HG03521 (cell line): ENCODE results near the gene ADCY5.

Source experiments
- ATAC-seq: cut with Tn5 transposase; IDR thresholded peaks from one replicate; pipeline ENCODE4 v1.9.1; 2021; ENCODE audit warnings: mild to moderate bottlenecking, moderate library complexity; ENCODE audit not compliant: unreplicated experiment

ADCY5 gene

DNA sequence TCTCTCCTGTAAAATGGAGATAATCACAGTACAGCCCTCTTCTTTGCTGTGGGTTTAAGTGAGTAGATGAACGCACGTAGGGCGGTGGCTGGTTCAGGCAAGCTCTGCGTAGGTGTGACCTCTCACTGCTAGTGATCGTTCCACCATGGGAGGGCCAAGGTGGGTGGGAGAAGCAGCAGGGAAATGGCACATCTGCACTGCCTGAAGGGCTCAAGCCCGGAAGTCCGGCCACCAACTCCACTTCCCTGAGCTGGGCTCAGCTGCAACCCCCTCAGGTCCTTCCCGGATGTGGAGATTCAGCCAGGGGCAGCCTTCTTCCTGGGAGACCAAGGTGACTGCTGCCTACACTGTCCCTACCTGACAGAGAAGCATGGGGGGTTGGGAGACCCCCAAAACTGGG, 102.9 kb downstream of the ADCY5 start:
- no peak for ATAC-seq

DNA sequence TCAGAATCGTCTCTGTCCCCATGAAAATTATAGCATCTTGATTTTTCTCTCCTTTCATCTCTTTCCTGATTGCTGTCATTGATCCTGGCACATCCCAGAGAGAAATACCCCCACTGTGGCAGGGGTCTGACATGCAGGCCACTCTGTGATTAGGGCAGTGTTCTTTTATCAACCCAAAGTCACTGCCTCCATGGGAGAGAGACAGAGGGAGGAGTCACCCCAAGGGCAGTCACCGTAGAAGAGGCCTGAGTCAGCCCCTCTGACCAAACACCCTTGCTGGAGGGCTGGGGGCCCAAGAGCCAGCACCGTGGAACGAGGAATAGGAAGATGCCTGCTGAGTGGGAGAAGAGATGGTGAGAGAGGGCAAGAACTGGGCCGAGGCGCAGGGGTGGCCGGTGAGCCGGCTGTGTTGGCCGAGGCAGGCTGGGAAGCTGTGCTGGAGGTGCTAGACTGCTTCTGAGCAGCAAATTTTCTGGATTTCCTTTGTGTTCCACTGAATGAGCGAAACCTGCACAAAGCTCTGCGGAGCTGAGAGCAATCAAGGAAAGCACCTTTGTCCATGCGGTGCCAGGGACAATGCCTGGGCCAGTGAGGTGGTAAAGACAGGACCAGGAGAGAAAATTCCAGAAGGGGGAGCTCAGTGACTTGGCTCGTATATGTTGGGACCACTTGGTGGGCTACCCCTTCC, 103.8 kb downstream of the ADCY5 start:
- ATAC-seq: no peak

DNA sequence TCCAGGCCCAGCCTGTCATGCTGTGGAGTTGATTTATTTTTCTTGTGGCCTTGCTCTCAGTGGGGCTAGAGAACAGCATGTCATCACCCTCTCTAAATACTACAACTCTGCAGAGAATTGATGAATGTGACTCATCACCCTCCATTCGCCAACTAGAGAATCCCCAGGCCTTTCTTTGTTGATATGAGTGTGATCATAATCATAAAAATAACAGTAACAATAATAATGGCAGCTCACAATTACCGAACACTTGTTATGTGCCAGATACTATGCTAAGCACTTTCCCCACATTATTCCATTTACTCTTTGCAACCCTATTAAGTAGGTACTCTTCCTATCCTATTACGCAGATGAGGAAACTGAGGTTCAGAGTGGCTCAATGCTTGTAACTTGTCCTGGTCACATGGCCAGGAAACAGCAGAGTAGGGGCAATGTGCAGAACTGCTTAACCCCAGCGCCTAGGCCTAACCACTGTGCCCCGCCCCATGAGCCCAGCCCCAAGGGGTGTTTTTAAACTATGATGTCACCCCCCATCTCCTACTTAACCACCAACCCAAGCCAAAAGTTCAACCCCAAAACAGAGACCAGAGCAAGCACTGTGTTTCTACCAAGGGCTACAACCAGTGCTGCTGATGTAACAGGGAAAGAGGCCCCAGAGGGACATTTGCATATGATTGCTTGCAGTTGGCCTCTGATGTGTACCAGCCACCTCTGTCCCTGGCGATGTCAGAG, 104.5 kb downstream of the ADCY5 start:
- ATAC-seq: no peak

DNA sequence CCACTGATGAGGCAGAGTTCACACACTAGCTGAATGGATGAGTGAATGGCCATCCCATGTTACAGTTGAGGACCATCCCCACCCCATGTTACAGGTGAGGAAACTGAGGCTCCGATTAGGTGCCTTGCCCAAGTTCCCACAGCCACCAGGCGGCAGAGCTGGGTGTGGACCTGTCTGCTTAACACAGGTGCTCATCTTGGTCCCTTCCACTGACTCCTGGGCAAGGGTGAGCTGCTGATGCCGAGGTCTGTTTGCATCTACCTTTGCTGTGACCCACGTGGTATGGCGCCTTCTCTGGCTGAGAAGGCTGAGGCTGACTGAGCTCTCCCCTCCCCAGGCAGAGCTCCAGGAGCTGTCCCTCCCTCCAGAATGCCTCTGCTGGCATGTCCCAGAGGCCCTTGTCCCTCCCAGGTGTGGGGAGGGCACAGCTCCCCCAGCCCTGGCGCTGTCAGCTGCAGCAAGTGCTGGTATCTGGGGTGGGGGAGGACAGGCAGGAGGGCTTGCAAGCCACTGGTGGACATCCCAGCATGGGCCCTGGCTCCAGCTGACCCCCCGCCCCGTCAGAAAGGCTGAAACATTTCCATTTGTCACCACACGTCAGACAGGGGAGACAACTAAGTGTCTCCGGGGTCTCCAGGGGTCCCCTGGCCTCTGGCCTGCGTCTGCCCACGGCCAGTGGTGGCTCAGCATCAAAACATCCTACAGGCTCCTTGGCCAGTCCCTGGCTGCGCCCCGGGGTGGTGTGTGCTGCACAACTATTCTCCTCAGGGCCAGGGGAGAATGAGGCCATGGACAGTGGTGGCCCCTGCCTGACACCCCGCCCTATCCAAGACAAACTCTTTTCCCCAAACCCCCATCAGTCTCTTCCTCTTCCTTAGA, 105.4 kb downstream of the ADCY5 start:
- no peak for ATAC-seq

DNA sequence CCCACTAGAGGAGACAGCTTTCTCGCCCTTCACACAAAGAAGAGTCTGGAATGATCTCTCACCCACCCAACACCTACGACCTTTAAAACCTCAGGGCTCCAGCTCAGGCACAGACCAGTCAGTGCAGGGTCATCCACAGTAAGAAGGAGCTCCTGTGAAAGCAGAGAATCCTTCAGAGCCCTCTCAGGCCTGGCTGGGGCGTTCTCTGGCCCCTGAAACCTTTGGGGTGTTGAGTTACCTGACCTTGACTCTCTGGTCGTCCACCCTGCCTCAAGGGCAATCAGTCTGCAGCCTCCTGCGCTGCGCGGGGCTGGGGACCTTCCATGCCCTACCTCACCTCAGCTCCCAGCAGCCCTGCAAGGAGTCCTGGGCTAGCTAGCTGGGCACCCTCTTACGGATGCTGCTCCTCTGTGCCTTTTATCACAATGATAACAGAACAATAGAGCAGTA, 106.2 kb downstream of the ADCY5 start:
- ATAC-seq: no peak

DNA sequence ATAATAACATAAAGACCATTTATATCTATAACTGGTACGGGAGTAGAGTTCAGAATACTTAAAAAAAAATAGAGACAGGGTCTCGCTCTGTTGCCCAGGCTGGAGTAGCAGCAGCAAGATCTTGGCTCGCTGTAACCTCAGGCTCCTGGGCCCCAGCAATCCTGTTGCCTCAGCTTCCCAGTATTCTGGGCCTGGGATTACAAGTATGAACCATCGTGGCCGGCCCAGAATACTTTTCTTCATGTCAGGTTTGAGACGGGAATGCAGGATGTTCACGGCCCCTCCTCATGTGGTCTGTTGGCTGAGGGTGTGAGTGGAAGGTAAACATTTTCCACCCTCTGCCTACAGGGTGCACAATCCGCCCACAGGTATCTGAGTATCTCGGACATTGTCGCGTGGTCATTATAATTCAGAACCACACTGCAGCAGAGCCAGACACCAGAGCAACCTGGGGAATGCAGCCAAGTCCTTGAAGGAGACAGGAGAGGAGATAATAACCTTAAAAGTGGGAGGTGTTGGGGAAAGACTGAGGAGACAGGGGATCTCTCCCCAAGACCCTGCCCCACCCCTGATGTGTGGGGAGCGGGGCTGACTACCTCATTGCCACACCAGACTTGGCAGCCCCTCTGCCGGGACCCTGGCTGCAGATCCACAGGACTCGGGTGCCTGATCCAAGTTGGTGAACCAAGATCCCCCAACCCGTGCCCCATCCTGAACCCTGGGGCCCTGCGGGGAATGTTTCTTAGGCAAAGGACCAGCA, 106.8 kb downstream of the ADCY5 start:
- no peak for ATAC-seq

- no peak for ATAC-seq
These were observed 108.6 kb downstream of the ADCY5 start for GRCh38 chr3:123340336-123340735.

- no peak for ATAC-seq
These were observed 109.6 kb downstream of the ADCY5 start for GRCh38 chr3:123339302-123339701.

- no peak for ATAC-seq
These were observed 110.2 kb downstream of the ADCY5 start for GRCh38 chr3:123338620-123339061.

DNA sequence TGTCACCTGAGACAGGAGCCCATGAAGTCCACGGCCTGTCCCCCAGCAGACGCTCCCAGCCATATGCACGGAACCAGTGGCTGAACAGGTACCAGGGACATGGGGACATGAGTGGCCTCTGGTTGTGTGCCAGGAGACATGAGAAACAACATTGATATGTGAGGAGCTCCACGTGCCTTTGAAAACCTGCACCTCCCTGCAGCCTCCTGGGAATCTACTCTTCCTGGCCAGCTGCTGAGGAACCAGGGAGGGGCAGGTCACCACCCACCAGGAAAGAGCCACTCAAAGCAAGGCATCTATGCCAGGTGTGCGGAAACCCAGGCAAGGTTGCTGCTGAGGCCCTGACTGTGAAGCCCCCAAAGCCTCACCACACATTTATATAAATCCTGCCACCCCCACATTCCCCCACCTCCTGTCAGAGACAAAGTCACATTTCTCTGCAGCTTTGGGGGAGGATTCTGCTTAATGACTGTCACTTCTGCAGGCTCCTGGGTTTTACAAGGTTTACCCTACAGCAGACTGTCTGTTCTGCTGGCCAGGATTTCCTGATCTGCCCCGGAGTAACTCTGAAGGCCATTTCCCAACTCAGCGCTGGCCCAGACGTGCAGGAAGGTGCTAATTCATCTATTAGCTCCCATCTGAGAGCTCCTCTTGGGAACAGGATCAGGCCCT, 110.8 kb downstream of the ADCY5 start:
- no peak for ATAC-seq

DNA sequence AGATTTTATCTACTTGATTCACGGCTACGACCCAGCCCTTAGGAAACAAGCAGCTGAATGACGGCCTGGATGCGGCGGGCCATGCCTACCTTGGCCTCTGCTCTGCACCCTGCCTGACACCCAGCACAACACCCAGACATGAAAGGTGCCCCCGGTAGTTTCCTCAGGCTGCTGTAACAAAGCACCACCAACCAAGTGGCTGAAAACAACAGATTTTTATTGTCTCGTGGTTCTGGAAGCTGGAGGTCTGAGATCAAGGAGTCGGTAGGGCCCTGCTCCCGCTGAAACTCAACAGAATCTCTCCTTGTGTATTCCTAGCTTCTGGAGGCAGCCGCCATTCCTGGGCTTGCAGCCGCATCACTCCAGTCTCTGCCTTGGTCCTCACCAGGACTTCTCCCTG, 111.7 kb downstream of the ADCY5 start:
- no peak for ATAC-seq

DNA sequence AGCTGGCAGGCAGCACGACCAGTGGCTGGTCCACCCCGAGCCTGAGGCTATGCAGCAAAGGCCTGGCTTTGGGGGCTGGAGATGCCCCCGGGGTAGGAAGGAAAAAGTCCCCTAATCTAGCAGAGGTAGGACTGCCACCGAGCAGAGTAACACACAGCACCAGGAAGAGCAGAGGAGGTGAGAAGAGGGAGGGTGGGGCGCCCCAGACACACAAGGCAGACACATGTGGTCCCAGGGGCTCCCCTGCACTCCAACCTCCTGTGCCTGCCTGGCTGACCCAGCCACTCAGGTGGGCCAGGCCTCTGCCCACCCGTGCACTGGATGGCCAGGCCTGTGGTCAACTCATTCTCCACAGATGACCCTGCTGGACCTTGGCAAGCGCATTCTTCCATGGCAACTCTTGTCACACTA, 112.4 kb downstream of the ADCY5 start:
- no peak for ATAC-seq

- no peak for ATAC-seq
These were observed 112.9 kb downstream of the ADCY5 start for GRCh38 chr3:123336001-123336400.

DNA sequence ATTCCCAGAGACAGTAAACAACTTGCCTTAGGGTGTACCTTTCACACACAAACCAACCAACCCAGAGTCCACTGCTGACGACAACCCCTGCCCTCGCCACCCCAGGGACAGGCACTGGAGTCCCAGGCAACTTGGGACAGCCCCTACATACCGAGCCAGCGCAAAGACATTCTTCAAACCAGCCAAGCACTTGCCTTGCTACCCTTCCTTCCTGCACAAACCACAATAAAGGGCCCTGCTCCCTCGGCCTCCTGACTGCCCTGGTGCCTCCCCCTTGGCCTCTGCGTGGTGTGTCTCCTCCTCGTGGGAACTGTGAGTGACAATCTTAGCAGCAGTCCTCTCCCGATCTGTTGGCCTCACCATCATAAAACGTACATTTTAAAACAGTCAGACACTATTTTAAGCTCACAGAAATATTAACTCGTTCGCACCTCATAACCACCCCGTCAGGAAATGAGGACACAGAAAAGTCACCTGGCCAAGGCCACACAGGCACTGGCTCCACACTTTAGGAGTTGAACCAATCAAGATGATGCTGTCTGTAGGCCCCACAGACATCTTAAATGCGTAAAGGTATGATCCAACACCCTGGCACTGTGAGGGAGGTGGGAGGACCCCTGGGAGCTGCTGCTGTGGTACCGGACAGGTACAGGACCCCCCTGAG, 113.8 kb downstream of the ADCY5 start:
- ATAC-seq: no peak

GRCh38 chr3:123334056-123334455, 114.8 kb downstream of the ADCY5 start:
- ATAC-seq: no peak

- ATAC-seq: no peak
These were observed 115.5 kb downstream of the ADCY5 start for GRCh38 chr3:123333401-123333800.

DNA sequence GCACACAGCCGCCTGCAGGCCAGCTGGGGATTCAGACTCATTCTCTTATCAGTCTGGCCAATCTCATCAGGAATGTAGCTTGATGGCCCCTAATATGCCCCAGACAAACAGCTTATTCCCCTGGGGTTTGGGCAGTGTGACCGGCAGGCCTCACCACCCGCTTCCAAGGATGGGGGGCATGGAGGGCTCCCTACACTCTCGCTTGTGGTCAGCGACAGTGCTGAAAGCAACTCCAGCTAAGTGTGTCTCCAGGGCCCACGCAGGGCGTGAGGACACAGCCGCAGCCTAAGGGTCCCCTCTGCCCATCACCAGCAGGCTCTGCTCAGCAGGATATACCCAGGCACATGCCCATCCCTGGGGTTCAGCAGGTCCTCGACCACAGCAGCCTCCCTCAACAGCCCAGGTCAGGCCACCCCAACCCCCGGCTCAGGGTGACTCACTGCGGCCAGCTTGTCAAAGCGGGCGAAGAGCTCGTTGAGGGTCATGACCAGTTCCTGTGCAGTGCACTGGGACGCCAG, 116.7 kb downstream of the ADCY5 start:
- no peak for ATAC-seq

DNA sequence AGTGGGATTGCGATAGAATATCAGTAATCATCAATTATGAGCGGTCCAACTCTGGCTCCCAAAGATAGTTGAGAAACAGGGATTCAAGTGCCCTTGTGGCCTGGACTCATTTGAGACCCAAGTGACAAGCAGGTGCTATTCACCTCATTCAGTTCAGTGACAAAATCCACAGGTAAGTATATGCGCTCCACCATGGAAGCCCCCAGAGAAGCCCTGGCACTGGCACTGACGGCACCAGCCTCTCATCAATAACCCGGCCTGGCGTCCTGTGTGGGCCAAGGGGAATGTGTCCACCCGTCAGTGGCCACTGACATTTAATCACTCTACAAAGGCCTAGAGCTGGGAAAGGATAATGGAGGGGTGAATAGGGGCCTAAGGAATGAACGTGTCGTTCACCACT, 117.2 kb downstream of the ADCY5 start:
- ATAC-seq: no peak

GRCh38 chr3:123331006-123331405, 117.9 kb downstream of the ADCY5 start:
- ATAC-seq: no peak
